ENCODE results near the gene REV3L. TPM values are rescaled to one million over a fixed set of nuclear protein-coding genes. Genes with fewer than 3 reads are reported as not detected.
A peak's percentile ranks its signal among the peaks of the same experiment; 100 is the strongest.

REV3L gene
- total and polyA plus RNA-seq, 9 of the 15 experiments (the other 6 are each of a cell fraction or from before 2014, with no cell fraction given): 5.5 to 24.4 (median 14.4) TPM

GRCh38 chr6:111483736-111484632 lies 966 bp upstream of the REV3L start (continued):
- TF ChIP-seq PRDM10 (IDR thresholded peaks at IDR 0.05; ENCODE audit: partially characterized antibody) (peak; percentile 77), ARID3B (CRISPR knock-in tag; IDR thresholded peaks at IDR 0.05; ENCODE audit: borderline replicate concordance) (no peak)
- TF ChIP-seq, protein P1, sequence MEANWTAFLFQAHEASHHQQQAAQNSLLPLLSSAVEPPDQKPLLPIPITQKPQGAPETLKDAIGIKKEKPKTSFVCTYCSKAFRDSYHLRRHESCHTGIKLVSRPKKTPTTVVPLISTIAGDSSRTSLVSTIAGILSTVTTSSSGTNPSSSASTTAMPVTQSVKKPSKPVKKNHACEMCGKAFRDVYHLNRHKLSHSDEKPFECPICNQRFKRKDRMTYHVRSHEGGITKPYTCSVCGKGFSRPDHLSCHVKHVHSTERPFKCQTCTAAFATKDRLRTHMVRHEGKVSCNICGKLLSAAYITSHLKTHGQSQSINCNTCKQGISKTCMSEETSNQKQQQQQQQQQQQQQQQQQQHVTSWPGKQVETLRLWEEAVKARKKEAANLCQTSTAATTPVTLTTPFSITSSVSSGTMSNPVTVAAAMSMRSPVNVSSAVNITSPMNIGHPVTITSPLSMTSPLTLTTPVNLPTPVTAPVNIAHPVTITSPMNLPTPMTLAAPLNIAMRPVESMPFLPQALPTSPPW (CRISPR knock-in tag; IDR thresholded peaks at IDR 0.05): peak; percentile 98
